Osteoblast (primary cell): ENCODE measurements around the gene ENDOD1. TPM values are rescaled to one million over a fixed set of nuclear protein-coding genes. Genes with fewer than 3 reads are reported as not detected.

Experiments
- DNase-seq: peaks from one replicate; pipeline ENCODE4 v3.0.0; 2011; ENCODE audit warnings: low spot score, mixed read lengths; ENCODE audit not compliant: insufficient read length; ENCODE audit errors: missing footprints
- H2AFZ ChIP-seq: 2 replicates; pipeline ENCODE4 v1.6.0; 2011; ENCODE audit warnings: mild to moderate bottlenecking, low read length
- H3K27ac ChIP-seq: 2 replicates; pipeline ENCODE4 v1.5.1; 2011; ENCODE audit warnings: mild to moderate bottlenecking, low read depth, low read length, moderate library complexity
- H3K27me3 ChIP-seq: 2 replicates; pipeline ENCODE4 v1.6.0; 2012; ENCODE audit warnings: mild to moderate bottlenecking, control low read depth, inconsistent platforms, low read length, moderate library complexity; ENCODE audit not compliant: insufficient read depth
- H3K36me3 ChIP-seq: 2 replicates; pipeline ENCODE4 v1.5.1; 2011; ENCODE audit warnings: mild to moderate bottlenecking, low read length, control low read depth, moderate library complexity; ENCODE audit not compliant: insufficient read depth
- H3K4me1 ChIP-seq: 2 replicates; pipeline ENCODE4 v1.5.1; 2011; ENCODE audit warnings: mild to moderate bottlenecking, low read length, control low read depth, moderate library complexity; ENCODE audit not compliant: insufficient read depth
- H3K4me2 ChIP-seq: 2 replicates; pipeline ENCODE4 v1.6.0; 2011; ENCODE audit warnings: mild to moderate bottlenecking, low read length; ENCODE audit not compliant: insufficient read depth
- H3K4me3 ChIP-seq: fragments of 200-600 bp; sonication (generic); 3 replicates; pipeline ENCODE4 v1.5.1; 2012; ENCODE audit warnings: mild to moderate bottlenecking, low read length, inconsistent platforms; ENCODE audit not compliant: insufficient read depth
- H3K79me2 ChIP-seq: 2 replicates; pipeline ENCODE4 v1.6.0; 2012; ENCODE audit warnings: mild to moderate bottlenecking, low read length, control low read depth, inconsistent platforms; ENCODE audit not compliant: insufficient read depth
- H3K9me3 ChIP-seq: 2 replicates; pipeline ENCODE4 v1.5.1; 2011; ENCODE audit warnings: low read depth, low read length, control low read depth
- H4K20me1 ChIP-seq: 2 replicates; pipeline ENCODE4 v1.6.0; 2012; ENCODE audit warnings: mild to moderate bottlenecking, low read length, control low read depth; ENCODE audit not compliant: insufficient read depth
- total RNA-seq: library from RNA; depleted of rRNA; stranded (reverse); fragments of >200 nt; gene quantifications from 2 replicates; pipeline ENCODE4 v1.2.3, GENCODE V29; 2012
- TF ChIP-seq, protein P1 (sequence below): IDR thresholded peaks from 2 replicates; pipeline ENCODE4 v1.5.1; 2011; ENCODE audit warnings: mild to moderate bottlenecking, low read depth, low read length, moderate library complexity; ENCODE audit errors: extremely low read depth

ENDOD1 gene
- total RNA-seq, 1 donor = 44.2 TPM

GRCh38 chr11:95078526-95078925 is 11.1 kb upstream of the ENDOD1 start:
- no peak overlapping the region for H2AFZ ChIP-seq
- peaks cover 23% of the 10 kb centered on the region for H3K4me1 ChIP-seq
- no peaks in the 10 kb centered on the region for H3K36me3 ChIP-seq
- H3K9me3 ChIP-seq = no peaks in the 10 kb centered on the region
- no peak for DNase-seq
- no peak overlapping the region for H3K4me3 ChIP-seq
- TF ChIP-seq, protein P1, sequence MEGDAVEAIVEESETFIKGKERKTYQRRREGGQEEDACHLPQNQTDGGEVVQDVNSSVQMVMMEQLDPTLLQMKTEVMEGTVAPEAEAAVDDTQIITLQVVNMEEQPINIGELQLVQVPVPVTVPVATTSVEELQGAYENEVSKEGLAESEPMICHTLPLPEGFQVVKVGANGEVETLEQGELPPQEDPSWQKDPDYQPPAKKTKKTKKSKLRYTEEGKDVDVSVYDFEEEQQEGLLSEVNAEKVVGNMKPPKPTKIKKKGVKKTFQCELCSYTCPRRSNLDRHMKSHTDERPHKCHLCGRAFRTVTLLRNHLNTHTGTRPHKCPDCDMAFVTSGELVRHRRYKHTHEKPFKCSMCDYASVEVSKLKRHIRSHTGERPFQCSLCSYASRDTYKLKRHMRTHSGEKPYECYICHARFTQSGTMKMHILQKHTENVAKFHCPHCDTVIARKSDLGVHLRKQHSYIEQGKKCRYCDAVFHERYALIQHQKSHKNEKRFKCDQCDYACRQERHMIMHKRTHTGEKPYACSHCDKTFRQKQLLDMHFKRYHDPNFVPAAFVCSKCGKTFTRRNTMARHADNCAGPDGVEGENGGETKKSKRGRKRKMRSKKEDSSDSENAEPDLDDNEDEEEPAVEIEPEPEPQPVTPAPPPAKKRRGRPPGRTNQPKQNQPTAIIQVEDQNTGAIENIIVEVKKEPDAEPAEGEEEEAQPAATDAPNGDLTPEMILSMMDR = no peak
- no peaks in the 10 kb centered on the region for H4K20me1 ChIP-seq
- H3K79me2 ChIP-seq = no peaks in the 10 kb centered on the region
- no peaks in the 10 kb centered on the region for H3K27me3 ChIP-seq
- no peak overlapping the region for H3K4me2 ChIP-seq
- no peak overlapping the region for H3K27ac ChIP-seq

- no peak overlapping the region for H3K4me3 ChIP-seq
- peaks cover 24% of the 10 kb centered on the region for H3K4me1 ChIP-seq
- no peak for DNase-seq
- no peaks in the 10 kb centered on the region for H3K27me3 ChIP-seq
- H3K9me3 ChIP-seq = no peaks in the 10 kb centered on the region
- no peaks in the 10 kb centered on the region for H3K36me3 ChIP-seq
- H4K20me1 ChIP-seq = no peaks in the 10 kb centered on the region
- no peak overlapping the region for H3K27ac ChIP-seq
- no peaks in the 10 kb centered on the region for H3K79me2 ChIP-seq
- H3K4me2 ChIP-seq = no peak overlapping the region
- H2AFZ ChIP-seq = peak overlapping the region; percentile 56
- TF ChIP-seq, protein P1 = no peak
Measured at GRCh38 chr11:95081010-95081409, 8.6 kb upstream of the ENDOD1 start.

DNA sequence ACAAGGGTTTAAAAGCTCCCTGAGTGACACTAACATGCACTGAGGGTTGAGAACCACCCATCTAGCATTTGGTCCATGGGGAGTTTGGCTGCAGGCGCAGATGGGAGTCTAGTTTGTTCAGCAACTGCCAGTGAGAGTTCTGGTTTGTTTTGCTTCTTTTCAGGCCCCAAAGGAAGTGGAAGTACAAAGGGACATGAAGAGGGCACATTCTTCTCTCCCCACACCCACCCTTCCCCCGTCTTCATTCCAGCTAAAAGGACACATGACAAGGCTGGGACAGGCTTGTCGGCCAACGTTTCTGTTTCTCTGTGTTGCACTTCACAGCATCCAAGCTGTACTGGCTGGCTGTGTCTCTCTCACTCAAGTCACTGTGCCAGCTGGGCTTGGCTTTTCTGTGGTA is 8.2 kb upstream of the ENDOD1 start:
- no peak overlapping the region for H3K27ac ChIP-seq
- H3K9me3 ChIP-seq = no peaks in the 10 kb centered on the region
- H3K4me3 ChIP-seq = no peak overlapping the region
- DNase-seq = no peak
- no peak overlapping the region for H3K4me2 ChIP-seq
- no peaks in the 10 kb centered on the region for H3K79me2 ChIP-seq
- H4K20me1 ChIP-seq = no peaks in the 10 kb centered on the region
- TF ChIP-seq, protein P1 = no peak
- H3K4me1 ChIP-seq = peaks cover 20% of the 10 kb centered on the region
- H2AFZ ChIP-seq = peak overlapping the region; percentile 56
- H3K36me3 ChIP-seq = no peaks in the 10 kb centered on the region
- H3K27me3 ChIP-seq = no peaks in the 10 kb centered on the region

DNA sequence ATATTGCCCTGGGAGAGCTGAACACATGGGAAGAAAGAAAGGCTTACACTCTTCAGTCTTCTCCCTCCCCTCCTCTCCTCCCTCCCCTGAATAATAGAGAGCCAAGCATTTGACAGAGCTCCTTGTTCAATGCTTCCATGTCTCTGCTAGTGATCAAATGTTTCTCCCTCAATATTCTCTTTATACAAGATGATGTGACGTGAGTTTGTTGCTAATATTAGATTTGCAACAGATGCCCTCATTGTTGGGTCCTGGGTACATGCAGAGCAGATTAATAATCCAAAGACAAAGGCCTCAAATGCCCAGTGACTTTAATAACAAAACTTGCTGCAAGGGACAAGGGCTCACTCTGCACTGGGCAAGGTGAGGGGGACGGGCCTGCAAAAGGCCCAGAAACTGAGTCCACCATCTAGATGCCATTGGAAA is 7.1 kb upstream of the ENDOD1 start:
- Histone ChIP-seq H3K4me2 (no peak overlapping the region), H3K79me2 (no peaks in the 10 kb centered on the region)
- no peak for DNase-seq

More for the DNA sequence above, 7.1 kb upstream of the ENDOD1 start:
- TF ChIP-seq, protein P1 = no peak
- H2AFZ ChIP-seq = no peak overlapping the region
- H3K36me3 ChIP-seq = no peaks in the 10 kb centered on the region
- H3K4me3 ChIP-seq = no peak overlapping the region
- H4K20me1 ChIP-seq = no peaks in the 10 kb centered on the region
- H3K4me1 ChIP-seq = peaks cover 16% of the 10 kb centered on the region
- no peaks in the 10 kb centered on the region for H3K27me3 ChIP-seq
- H3K9me3 ChIP-seq = no peaks in the 10 kb centered on the region
- no peak overlapping the region for H3K27ac ChIP-seq
